DND-41 (cell line): Measurements from ENCODE around the gene RAD18.

Source experiments
- ATAC-seq: fragments of 200-7000 bp; cut with Tn5 transposase; 3 replicates; pipeline ENCODE4 v1.9.1; 2021; ENCODE audit warnings: low read depth; ENCODE audit not compliant: insufficient read depth
- DNase-seq: peaks from one replicate; pipeline ENCODE4 v3.0.0-alpha.2; 2020
- H2AFZ ChIP-seq: 2 replicates; pipeline ENCODE4 v1.6.0; 2012; ENCODE audit warnings: low read depth, low read length
- H3K27ac ChIP-seq: 2 replicates; pipeline ENCODE4 v1.5.1; 2012; ENCODE audit warnings: low read length, inconsistent platforms
- H3K27me3 ChIP-seq: fragments of 200-600 bp; sonication (generic); 2 replicates; pipeline ENCODE4 v1.6.0; 2012; ENCODE audit warnings: low read length, mild to moderate bottlenecking, inconsistent platforms; ENCODE audit not compliant: insufficient read depth, poor library complexity
- H3K36me3 ChIP-seq: 2 replicates; pipeline ENCODE4 v1.5.1; 2012; ENCODE audit warnings: low read length, inconsistent platforms; ENCODE audit not compliant: insufficient read depth
- H3K4me1 ChIP-seq: 2 replicates; pipeline ENCODE4 v1.5.1; 2012; ENCODE audit warnings: mild to moderate bottlenecking, low read length; ENCODE audit not compliant: insufficient read depth
- H3K4me2 ChIP-seq: 2 replicates; pipeline ENCODE4 v1.6.0; 2012; ENCODE audit warnings: mild to moderate bottlenecking, moderate library complexity, low read length, inconsistent platforms; ENCODE audit not compliant: insufficient read depth
- H3K4me3 ChIP-seq, 2 experiments: fragments of 200-600 bp in 1 of 2; shearing (Covaris generic) in 1 of 2; 2 replicates each; pipeline ENCODE4 v1.5.1; 2012 to 2016; ENCODE audit warnings: inconsistent platforms in 2 of 2, low read length in 2 of 2, mild to moderate bottlenecking in 2 of 2, low read depth in 1 of 2, moderate library complexity in 1 of 2
- H3K79me2 ChIP-seq: 2 replicates; pipeline ENCODE4 v1.6.0; 2012; ENCODE audit warnings: low read length, inconsistent platforms; ENCODE audit not compliant: insufficient read depth
- H3K9ac ChIP-seq: 2 replicates; pipeline ENCODE4 v1.6.0; 2012; ENCODE audit warnings: low read depth, mild to moderate bottlenecking, inconsistent platforms, low read length, moderate library complexity
- H3K9me3 ChIP-seq: 2 replicates; pipeline ENCODE4 v1.5.1; 2012; ENCODE audit warnings: low read length, moderate library complexity, mild to moderate bottlenecking, inconsistent platforms; ENCODE audit not compliant: insufficient read depth, severe bottlenecking
- H4K20me1 ChIP-seq: 2 replicates; pipeline ENCODE4 v1.6.0; 2012; ENCODE audit warnings: low read length; ENCODE audit not compliant: insufficient read depth
- CTCF ChIP-seq: IDR thresholded peaks from 2 replicates; pipeline ENCODE4 v1.5.1; 2012; ENCODE audit warnings: borderline replicate concordance, low read length, moderate library complexity, mild to moderate bottlenecking; ENCODE audit not compliant: poor library complexity, severe bottlenecking; ENCODE audit errors: extremely low read depth
- EZH2 ChIP-seq: IDR thresholded peaks from 3 replicates; pipeline ENCODE4 v1.6.1; 2012; ENCODE audit warnings: borderline replicate concordance, low read depth, mild to moderate bottlenecking, moderate library complexity, low read length, inconsistent platforms; ENCODE audit not compliant: severe bottlenecking

RAD18 gene

GRCh38 chr3:8994226-8994625 lies 31.0 kb upstream of the RAD18 start:
- Histone ChIP-seq H4K20me1 (no peaks in the 10 kb centered on the region), H3K4me3 (no peak overlapping the region), H3K27ac (no peak overlapping the region), H3K9ac (no peak overlapping the region), H3K9me3 (no peaks in the 10 kb centered on the region), H3K4me1 (no peaks in the 10 kb centered on the region), H3K27me3 (peaks cover 7% of the 10 kb centered on the region), H3K79me2 (no peaks in the 10 kb centered on the region), H3K36me3 (no peaks in the 10 kb centered on the region), H3K4me2 (no peak overlapping the region), H2AFZ (no peak overlapping the region)
- no peak for TF ChIP-seq CTCF
- TF ChIP-seq EZH2, result no peak
- DNase-seq (no peak), ATAC-seq (no peak)

DNA sequence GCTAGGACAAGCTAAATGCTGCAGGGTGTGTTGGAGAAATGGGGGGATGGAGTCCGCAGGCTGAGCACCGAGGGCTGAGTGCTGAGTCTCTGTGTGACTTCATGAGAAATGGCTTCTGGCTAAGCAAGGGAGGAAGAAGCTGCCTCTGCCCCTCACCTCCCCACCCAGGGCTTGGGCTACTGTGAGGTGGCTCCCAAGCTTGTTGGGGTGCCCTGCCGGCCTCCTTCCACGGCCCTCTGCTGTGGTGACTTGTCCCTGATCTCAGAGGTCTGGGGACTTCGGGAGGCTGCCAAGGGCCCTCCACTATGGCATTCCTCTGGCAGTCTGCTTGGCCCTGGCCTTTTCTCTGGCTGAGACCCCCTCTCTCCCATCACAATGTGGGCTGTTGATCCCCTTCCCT lies 30.1 kb upstream of the RAD18 start:
- ATAC-seq (no peak), DNase-seq (no peak)
- H3K4me3 ChIP-seq, result no peak overlapping the region
- no peaks in the 10 kb centered on the region for H4K20me1 ChIP-seq
- H3K27ac ChIP-seq, result no peak overlapping the region
- H3K4me2 ChIP-seq, result no peak overlapping the region
- H3K79me2 ChIP-seq, result no peaks in the 10 kb centered on the region
- no peaks in the 10 kb centered on the region for H3K9me3 ChIP-seq
- H3K4me1 ChIP-seq, result no peaks in the 10 kb centered on the region
- no peak overlapping the region for H3K9ac ChIP-seq
- H3K36me3 ChIP-seq, result no peaks in the 10 kb centered on the region
- TF ChIP-seq EZH2 (no peak), CTCF (no peak)
- H3K27me3 ChIP-seq, result peaks cover 4% of the 10 kb centered on the region
- H2AFZ ChIP-seq, result no peak overlapping the region

DNA sequence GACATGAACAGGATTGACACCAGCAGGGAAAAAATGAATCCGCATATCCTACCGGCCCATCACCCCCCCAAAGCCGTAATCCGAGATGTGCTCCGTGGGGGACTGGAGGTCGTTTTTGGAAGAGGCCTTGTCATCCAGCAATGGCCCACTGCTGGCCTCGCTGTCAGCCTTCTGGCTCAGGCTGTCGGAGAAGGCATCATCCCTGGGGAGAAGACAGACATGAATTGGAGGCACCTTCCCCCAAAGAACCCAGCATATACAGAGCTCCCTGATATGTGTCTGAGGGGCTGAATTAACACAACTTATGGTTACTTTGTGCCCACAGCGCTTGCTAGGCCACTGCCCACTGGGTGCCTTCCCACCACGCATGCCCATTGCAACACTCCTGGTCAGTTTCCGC lies 29.6 kb upstream of the RAD18 start:
- no peak overlapping the region for H3K4me3 ChIP-seq
- no peak overlapping the region for H3K27ac ChIP-seq
- no peaks in the 10 kb centered on the region for H3K36me3 ChIP-seq
- H3K4me2 ChIP-seq, result no peak overlapping the region
- no peaks in the 10 kb centered on the region for H3K4me1 ChIP-seq
- ATAC-seq (no peak), DNase-seq (no peak)
- H3K79me2 ChIP-seq, result no peaks in the 10 kb centered on the region
- H3K27me3 ChIP-seq, result peaks cover 4% of the 10 kb centered on the region
- no peak overlapping the region for H2AFZ ChIP-seq
- H4K20me1 ChIP-seq, result no peaks in the 10 kb centered on the region
- H3K9me3 ChIP-seq, result no peaks in the 10 kb centered on the region
- H3K9ac ChIP-seq, result no peak overlapping the region
- TF ChIP-seq CTCF, result no peak
- no peak for TF ChIP-seq EZH2

GRCh38 chr3:8992199-8992598 lies 28.9 kb upstream of the RAD18 start:
- Histone ChIP-seq H3K4me1 (no peaks in the 10 kb centered on the region), H2AFZ (no peak overlapping the region), H3K27ac (no peak overlapping the region), H3K4me3 (no peak overlapping the region), H3K9me3 (no peaks in the 10 kb centered on the region), H3K27me3 (peaks cover 4% of the 10 kb centered on the region), H4K20me1 (no peaks in the 10 kb centered on the region), H3K36me3 (no peaks in the 10 kb centered on the region), H3K79me2 (no peaks in the 10 kb centered on the region), H3K9ac (no peak overlapping the region), H3K4me2 (no peak overlapping the region)
- ATAC-seq (no peak), DNase-seq (no peak)
- TF ChIP-seq CTCF (no peak), EZH2 (no peak)
